ENCODE results near the gene KIF26B.

KIF26B gene

DNA sequence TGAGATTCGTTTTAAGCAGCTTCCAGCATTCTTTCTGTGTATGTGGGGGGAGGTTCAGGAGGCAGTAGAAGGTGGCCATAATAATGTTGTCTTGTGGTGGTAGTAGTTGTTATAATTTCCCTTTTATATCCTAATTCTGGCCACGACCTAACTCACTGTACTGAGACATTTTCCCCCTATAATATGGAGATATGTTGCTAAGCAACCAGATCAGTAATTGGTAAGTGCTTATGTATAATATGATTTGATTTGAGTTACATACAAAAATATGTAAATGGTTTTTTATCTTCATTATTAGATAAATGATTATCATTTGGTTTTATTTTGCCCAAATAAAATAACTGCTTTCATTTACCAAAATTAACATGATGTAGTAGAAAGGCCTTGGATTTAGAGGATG lies 376.2 kb downstream of the KIF26B start:
- no peak for DNase-seq

DNA sequence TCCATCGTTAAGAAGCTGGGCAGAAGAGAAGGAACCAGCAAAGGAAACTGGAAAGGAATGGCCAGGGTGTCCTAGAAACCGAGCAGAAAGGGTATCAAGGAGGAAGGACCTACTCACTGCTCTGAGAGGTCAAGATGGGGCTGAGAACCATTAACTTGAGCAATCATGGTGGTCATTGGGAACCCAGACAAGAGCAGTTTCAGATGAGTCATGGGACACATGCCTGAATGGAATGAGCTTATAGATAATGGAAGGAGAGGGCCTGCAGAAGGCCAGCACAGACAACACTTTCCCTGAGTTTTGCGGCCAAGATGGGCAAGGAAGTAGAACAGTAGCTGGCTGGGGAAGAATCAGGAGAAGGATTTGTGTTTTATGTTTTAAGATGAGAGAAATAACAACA lies 383.2 kb downstream of the KIF26B start:
- no peak for DNase-seq

DNA sequence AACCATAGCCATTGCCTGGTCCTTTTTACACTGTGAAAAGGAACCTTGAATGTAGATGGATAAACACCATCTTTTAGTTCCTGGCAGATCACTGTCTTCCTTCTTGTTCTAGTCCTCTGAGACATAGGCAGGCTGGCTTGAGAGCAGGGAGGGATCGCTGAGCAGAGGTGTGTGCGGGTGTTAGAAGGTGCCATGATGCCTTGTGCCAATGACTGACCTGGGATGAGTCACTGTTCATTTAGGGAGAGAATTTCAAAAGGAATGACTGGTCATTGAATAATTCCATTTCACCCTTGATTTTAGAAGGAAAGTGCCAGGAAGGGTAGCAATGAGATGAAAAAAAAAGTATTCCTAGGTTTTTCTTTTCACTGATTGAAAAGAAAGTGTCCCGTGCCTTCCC lies 383.9 kb downstream of the KIF26B start:
- DNase-seq: no peak

DNA sequence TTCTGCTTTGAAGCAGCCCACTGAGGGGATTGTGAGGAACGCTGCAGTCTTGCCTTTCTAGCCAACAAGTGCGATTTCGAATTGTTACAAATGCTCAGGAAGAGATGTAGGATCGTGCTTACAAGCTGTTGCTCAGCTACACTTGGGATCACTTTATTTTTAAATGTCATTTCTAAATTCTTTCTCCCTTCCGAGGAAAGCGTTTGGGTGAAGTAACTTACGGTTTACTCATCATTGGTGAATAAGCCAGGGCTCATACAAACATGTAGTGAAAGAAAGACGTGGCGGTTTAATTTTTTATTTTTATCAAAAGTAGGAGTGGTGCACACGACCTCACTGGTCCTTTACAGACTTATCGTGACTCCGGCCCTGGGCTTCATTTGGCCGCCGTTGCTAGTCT lies 386.6 kb downstream of the KIF26B start:
- DNase-seq: no peak

DNA sequence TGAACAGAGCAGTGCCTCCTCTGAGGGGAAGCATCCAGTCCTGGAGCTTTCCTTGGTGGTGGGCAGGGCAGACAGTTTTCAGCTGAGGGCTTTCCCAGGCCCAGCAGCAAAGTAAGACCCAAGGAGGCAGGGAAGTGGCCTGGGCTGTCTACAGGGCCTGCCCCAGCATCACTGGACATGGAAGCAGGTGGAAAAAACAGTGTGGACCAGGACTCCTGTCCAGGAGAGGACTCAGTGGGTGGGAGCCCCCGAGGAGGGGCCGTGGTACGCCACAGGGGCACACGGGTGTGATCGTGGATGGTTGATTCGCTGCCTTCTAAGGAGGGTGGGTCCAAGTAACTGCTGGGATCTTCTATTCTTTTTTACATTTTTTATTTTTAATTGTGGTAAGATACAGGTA lies 387.6 kb downstream of the KIF26B start:
- DNase-seq: no peak

DNA sequence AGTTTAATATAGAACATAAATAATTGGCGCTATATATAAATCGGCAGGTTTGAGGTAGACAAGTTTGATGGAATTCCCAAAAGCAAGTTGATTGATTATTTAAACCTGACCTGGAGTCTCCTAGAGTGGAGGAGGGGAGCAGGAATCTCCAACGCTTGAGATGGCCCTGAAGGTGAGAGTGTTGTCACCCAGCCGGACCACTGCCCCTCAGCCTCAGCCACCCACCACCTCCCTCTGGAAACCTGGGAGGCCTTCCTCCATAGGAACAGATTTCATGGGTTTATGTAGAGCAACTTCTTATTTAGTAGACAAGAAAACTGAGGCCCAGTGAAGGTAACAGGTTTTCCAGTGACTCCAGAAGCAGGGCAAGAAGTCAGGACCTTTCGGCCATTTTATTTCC lies 389.5 kb downstream of the KIF26B start:
- no peak for DNase-seq

DNA sequence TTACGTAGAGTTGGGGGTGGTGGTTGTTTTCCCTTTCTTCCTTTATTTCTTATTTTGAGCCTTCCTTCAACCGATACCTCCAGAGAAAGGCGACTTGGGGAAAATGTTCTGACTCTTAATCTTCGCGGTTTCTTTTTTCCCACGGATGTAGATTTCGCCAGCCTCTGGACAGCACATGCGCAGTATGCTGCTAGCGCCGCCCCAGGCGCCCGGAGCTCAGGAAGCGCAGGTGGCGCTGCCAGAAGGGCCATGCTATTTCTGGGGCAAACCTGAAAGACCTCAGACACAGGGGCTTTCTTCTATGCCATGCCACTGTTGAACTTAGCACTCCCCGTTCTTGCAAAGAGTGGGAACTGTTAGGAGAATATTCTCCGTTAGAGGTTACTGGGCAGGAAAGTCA lies 392.1 kb downstream of the KIF26B start:
- no peak for DNase-seq

DNA sequence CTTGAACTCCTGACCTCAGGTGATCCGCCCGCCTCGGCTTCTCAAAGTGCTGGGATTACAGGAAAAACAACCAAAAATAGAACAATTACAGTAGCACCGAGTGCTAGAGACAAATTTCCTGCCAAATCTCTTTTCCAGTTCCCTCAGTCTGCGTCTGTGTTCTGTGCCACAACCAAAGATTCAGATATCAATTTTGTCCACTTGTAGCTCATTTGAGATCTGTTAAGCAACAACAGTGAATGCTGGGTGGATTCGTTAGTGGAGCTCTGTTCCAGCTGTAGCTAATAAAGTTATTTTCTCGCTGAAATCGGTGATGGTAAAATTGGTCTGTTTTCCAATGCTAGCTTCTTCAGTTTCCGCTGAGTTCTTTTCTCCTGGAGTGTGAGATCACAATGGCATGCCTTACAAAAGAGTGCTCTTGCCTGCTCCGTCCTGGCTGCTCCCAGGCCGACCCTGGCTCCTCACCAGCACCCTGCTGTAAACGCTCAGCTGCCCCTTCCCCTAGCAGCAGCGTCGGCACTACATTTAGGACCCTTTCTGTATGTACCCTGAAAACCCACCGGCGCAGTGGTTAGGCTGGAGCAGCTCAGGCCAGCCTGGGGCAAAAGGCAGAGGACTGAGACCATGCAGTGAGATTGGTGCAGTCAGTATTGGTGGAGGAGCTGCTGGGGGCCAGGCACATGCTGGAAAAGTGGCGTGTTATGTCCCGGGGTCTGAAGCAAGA lies 395.4 kb downstream of the KIF26B start:
- no peak for DNase-seq

DNA sequence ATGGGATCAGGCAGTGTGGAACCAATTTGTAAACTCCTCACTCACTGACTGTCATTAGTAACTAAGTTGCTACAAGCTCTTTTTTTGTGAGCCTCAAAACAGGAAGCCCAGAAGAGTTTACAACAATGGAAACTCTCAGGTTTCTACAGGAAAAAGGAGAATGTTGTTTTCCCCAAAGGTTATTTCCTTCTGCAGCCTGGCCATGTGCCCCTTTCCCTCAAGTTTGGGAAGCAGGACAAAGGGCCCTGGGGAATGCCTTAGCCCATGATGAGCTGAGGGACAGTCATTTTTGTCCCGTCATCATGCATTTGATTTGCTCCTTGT lies 395.9 kb downstream of the KIF26B start:
- DNase-seq: no peak

DNA sequence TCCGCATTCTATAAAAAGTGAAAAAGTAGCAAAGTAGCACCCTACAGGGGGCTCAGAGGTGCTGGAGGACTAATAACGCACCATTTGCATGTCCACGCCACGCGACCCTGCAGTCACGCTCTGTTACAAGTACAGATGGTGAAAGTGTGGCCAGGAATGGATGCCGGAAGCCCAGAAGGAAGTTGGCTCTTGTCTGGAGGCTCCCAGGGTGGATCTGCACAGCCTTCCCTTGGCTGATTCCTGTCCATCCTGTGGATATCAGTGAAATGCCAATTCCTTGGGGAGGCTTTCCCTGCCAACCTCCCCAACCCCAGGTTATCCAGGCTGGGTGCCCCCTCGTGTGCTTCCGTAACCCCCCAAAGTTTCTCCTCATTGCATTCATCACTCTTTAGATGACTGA lies 396.8 kb downstream of the KIF26B start:
- no peak for DNase-seq

DNA sequence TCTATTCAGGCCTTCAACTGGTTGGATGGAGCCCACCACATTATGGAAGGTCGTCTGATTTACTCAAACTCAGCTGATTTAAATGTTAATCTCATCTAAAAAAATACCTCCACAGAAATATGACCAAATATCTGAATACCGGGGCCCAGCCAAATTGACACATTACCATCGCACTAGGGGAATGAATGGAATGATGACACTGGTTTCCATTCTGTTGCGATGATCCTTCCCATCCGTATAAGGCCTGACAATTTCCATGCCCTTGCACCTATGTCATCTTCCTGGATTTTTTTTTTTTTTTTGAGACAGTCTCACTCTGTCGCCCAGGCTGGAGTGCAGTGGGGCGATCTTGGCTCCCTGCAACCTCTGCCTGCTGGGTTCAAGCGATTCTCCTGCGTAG lies 397.5 kb downstream of the KIF26B start:
- DNase-seq: no peak

DNA sequence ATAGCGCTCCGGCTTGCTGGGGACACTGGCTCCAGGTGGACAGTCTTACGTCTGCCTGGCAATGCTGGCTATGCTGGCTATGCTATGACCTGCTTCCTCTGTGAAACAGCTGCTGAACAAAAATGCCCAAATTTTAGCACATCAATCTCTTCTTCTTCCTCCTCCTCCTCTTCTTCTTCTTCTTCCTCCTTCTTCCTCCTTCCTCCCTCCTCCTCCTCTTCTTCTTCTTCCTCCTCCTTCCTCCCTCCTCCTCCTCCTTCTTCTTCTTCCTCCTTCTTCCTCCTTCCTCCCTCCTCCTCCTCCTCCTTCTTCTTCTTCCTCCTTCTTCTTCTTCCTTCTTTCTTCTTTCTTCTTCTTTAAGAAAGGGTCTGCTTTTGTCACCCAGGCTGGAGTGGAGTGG lies 401.3 kb downstream of the KIF26B start:
- DNase-seq: no peak

DNA sequence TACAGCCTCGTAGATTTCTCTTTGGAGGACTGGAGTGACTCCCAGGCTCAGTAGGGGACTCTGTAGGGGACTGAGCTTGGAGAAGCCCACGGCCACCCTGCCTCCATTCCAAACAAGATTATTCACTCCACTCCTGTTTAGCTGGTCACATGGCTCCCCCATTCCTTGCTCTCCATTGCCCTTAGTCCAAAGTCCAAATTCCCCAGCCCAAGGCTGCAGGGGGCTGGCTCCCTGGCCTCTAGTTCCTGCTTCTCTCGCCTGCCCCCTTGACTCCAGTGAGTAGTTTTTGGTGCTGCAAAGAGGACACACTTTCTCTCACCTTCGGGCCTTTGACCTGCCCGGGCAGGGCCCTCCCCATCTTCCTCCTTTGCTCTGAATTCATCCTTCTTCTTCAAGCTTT lies 403.3 kb downstream of the KIF26B start:
- DNase-seq: no peak

DNA sequence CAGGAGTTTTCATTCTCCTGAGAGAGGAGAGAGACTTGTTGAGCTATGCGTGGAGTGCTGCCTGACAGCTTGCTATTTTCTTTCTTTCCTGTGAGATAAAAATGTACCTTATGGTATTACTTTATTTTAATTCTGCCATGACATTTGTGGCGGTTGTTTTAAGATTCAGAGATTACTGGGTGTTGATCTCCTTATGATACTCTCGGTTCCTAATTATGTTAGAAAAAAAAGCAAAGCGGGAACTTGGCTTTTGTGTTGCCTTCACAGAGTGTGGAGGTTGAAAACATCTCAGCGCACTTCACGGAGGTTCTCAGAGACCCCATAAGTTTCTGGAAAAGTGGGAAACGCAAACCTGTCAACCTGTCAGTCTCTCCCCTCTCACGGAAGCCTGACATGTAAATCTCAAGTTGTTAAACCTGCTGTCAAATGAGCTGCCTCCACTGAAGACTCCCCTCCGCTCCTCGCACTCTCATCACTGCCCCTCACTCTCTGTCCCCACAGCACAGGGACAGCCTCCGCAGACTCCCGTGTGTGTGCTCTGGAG lies 405.6 kb downstream of the KIF26B start:
- DNase-seq: no peak

DNA sequence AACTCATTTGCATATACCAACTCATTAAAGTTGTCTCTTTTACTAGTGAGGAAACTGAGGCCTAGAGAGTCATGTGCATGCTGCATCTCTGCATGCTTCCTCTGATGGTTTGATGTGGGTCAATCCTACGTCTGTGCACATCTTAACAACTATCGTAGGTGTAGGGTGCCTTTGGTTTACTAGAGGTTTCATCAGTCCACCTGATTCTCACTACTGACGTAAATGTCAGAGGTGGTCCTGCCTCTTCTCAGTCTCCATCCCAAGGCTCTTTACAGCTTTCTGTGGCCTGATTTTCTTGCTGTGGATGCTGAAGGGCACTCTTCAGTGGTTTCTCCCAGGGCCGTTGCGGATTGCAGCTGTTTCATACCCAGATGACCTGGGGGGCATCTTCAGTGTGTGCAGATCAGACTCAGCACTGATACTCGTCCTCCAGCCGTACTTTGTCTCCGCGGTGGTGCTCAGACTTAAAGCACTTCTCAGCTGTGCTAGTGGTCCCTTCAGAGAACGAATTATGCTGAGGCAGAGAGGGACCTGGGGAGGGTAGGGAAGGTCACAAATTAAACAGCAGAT lies 407.0 kb downstream of the KIF26B start:
- DNase-seq: no peak

DNA sequence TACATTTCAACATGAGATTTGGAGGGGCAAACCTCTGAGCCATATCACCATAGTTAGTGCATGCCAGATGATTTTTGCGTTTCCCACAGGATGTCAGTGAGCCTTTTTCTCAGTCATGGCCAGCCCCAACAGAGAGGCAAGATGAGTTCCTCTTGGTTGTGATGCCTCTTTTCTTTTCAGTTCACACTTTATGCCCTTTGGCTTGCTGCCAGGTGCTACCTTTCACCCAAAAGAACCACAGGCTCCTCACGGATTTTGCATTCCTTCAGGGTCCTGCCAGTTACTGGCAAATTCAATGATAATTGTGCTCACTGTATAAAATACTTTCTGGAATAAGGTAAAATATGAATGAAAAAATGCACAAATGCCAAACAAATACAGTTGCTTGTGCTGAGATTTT lies 411.3 kb downstream of the KIF26B start:
- DNase-seq: no peak

DNA sequence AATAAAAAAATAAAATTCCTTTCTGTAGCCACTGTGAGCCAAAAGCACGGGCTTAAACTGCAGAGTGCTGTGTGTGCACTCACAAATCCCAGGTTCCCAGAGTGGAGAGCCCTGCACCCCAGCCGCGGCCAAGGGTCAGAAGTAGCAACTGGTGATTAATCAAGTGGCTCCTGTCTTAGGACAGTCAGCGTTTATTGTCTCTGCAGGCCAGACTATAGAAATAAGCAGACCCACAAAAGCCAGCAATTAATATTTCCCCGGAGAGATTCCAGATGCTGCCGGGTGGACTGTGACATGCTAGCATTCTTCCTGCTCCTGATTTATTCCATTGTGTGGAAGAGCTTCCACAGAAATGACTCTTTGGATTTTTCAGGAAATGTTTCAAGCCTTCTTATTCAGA lies 412.2 kb downstream of the KIF26B start:
- no peak for DNase-seq

DNA sequence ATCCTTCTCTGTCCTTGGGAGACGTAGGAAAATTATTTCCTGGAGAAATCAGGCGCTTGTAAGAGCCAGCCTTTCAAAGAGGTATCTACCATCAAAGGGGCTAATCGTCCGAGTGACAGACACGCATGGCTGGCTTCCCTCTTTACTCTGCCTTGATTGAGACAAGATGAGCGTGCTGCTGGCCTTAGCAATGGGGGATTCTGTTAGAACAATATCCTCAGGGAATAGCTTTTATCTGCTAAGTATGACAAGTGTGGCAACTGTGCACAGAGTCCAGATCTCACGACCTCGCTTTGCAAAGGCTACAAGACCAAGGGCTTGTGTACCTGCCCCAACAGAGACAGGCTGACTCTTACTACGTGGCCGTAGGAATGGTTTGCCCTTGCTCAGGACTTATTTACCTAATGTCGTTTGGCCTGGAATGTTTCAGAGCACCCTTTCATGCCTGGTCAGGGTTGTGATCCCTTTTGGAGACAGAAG lies 417.1 kb downstream of the KIF26B start:
- no peak for DNase-seq

DNA sequence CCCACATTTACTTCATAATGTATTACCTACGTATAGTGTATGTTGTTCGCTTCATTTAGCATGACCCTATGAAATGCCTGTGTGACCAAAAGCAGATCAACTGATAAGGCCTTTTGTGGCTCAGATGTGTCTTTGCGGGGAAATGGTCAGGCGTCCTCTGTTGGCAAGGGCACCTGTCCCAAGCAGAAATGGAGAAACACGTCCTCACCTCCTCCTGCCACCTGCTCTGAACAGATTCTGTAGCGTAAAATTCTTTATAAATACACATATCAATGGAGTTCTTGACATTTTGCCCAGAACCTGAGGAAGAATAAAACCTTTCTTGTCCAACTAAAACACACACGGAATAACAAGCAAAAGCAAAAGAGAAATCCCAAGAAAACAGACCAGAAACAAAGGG lies 417.9 kb downstream of the KIF26B start:
- DNase-seq: no peak

DNA sequence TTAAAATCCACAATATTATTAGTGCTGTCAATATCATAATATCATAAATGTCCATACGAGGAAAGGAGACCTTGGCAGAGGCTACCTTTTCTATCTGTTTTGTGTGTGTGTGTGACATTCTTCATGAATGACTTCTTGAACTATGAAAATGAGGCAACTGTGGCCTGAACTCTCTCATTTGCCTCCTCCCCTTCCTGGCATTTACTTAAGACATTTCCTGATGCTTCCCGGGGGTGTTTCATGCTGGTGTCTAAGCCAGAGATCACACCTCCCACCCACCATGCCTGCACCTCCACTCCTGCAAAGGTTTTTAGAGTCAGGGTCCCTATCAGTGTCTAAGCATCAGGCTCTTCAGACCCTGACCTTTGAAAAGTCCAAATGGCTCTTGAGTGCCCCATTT lies 420.9 kb downstream of the KIF26B start:
- no peak for DNase-seq

DNA sequence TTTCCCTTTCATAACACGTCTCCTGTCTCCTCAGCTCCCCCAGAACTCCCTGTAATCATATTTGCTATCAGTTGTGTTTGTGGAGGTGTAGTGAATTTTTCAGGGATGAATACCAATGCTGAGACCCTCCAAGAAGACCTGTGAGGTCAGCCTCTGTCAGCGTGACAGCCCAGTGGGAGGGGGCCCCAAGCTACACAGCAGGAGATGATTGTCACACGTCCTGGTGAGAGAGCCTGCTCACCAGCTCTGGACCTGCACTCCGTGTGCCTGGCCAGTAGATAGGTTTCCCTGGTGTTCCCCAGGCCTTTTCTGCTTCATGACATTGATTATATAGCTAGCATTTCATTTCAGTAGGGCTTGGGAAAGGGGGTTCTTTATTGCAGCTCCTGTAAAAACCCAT lies 421.5 kb downstream of the KIF26B start:
- no peak for DNase-seq

DNA sequence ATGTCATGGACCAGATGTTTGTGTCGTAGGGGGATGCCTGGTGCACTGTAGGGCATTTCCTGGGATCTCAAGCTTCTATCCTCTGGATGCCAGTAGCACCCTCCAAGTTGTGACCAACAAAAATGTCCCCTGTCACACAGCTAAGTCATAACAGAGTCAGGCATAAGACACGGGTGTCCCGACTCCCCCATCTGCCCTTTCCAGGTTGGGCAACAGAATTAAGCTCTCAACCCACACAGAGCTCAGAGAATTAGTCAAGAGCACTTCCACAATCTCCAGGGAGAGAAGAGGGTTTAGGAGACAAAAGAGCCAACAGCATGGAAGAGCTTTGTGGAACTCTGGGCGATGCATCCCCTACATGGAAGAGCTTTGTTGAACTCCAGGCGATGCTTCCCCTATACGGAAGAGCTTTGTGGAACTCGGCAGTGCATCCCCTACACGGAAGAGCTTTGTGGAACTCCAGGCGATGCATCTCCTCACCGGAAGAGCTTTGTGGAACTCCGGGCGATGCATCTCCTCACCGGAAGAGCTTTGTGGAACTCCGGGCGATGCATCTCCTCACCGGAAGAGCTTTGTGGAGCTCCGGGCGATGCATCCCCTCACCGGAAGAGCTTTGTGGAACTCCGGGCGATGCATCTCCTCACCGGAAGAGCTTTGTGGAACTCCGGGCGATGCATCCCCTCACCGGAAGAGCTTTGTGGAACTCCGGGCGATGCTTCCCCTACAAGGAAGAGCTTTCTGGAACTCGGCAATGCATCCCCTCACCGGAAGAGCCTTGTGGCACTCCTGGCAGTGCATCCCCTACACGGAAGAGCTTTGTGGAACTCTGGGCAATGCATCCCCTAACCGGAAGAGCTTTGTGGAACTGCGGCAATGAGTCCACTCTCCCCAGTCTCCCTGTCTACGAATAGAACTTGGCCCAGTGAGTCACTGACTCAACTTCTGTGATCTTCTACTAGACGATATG lies 422.7 kb downstream of the KIF26B start:
- no peak for DNase-seq

DNA sequence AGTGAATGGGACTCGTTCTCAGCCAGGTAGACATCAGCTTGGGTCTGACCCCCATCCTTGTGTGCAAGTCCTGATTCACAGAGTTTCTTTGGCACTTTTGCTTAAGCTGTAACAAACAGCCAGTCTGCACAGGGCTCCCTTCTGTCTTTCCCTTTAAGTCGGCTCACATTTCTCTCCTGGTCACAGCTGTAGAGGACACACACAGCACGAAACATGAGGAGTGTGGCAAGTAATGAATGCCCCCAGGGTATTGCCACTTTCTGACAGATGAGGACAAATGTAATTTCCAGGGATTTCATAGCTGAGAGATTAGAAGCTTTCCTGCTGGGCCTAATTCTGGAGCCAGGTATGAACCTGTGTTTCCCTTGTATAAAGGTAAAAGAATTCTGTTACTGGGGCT lies 423.5 kb downstream of the KIF26B start:
- no peak for DNase-seq

DNA sequence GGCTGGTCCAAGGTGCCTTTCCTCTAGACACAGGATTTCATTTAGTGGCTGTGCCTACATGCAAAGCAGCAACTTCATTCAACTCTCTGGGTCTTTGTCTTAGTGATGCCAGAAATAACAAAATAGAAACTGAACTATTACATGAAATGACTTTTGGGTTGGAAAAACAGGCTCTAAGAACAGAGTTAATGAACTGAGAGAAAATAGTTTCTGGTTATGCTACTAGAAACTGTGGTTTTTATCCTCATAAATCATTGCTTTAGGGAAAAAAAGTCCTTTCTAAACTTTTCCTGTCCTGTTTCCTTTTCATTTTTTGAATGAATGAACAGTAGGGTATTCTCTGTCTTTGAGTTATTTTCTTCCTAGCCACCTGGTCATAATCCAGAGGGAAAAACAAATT lies 424.0 kb downstream of the KIF26B start:
- no peak for DNase-seq

Data from T-helper 2 cell (primary cell).